HG03571 (cell line): ENCODE measurements around the gene NID1.
"Not testable (repeated sequence)": the region's sequence is repeated elsewhere in the genome, so short reads cannot be mapped to it uniquely, and the experiment has no call there.

Source experiments
- ATAC-seq: cut with Tn5 transposase; IDR thresholded peaks from one replicate; pipeline ENCODE4 v1.9.1; 2021; ENCODE audit not compliant: unreplicated experiment

The NID1 gene

GRCh38 chr1:236033336-236033735 is 31.6 kb downstream of the NID1 start:
- ATAC-seq, result no peak

- ATAC-seq, result no peak
Observed at GRCh38 chr1:236030534-236030933, 34.4 kb downstream of the NID1 start.

DNA sequence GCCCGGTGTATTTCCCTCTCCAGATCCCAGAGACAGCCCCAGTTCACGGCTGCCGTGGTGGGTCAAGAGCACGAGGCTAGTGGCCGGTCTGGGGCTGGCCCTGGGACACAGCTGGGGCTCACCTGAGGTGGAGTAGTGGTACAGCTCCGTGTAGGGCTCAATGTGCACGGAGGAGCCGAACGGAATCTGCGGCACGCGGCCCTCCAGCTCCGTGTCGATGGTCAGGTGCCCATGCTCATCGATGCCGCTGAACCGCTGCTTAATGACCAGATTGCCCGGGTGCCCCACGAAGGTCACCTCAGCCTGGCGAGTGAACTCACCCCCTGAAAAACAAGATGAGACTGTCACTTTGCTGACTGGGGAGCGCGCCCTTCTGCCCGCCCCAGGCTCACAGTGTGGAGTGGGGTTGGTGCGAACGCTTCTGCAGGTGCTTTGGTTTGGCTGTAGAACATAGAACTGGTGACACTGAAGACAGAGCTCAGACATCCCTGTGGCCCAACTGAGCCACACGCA is 35.4 kb downstream of the NID1 start:
- ATAC-seq, result no peak

GRCh38 chr1:236027104-236027503 is 37.8 kb downstream of the NID1 start:
- ATAC-seq, result no peak

DNA sequence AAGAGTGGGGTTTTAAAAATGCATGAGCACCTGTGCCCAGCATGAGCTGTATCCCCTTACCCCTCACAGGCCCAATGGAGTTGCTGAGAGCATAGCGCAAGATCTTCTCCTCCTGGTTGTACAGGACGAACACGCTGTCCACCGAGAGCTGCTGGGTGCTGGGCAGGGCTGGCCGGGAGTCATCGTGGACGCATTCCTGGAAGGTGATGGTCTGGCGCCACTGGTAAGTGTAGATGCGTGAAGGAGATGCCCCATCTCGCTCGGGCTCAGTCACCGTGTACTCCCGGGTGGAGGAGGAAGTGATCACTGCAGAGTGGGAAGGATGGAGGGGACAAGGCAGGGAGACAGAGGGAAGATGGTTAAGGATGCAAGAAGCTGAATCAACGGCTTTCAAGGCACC is 39.1 kb downstream of the NID1 start:
- no peak for ATAC-seq

GRCh38 chr1:236024641-236025040 is 40.2 kb downstream of the NID1 start:
- no peak for ATAC-seq

DNA sequence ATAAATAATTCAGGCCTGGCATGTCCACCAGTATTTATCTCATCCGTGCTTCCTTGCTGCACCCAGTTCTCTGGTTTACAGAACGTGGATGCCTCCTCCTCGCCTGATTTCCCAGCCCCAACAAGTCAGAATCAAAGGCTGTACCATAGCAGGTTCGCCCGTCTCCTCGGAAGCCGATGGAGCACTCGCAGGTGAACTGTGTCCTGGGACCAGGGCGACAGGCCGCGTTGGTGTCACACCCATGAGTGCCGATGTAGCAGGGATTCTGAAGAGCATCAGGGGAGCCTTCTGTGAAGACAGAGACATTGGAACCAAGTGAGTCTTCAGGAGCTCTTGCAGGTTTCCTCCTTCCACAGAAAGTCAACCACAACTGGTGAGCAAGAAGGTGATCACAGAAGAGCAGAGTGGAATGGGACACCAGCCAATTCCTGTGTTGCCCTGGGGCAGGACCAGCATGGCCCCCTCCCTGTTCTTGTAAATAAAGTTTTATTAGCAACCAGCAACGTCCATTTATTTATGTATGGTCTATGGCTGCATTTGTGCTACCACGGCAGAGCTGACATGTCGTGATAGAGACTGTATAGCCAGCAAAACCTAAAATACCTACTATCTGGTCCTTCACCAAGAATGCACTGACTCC is 40.8 kb downstream of the NID1 start:
- ATAC-seq, result no peak

DNA sequence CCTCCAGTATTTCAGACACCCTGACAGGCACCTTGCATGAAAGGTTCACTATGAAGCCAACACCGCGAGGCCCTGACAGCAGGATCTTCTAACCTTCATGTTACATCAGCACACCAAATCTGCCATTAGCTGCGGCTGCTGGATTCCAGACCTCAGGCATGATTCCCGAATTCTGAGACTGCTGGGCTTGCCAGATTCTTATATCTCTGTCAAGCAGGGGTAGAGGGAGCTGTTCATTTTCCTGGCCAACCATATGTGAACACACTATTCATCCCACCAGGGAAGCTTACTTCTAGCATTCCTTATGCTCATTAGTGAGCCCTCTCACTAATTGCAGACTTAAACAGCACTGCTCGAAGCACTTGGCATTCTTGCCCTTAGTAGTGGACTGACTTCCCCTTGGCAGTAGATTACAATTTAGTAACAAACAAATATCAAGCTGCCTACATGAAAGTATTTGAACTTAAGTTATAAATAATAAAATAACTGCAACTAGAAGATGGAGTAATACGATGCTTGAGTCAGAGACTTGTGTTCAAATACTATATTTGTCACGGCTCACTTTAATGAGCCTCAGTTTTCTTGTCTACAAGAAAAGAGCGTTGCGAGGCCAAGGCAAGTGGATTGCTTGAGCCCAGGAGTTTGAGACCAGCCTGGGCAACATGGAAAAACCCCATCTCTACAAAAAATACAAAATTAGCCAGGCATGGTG is 43.3 kb downstream of the NID1 start:
- ATAC-seq, result no peak

DNA sequence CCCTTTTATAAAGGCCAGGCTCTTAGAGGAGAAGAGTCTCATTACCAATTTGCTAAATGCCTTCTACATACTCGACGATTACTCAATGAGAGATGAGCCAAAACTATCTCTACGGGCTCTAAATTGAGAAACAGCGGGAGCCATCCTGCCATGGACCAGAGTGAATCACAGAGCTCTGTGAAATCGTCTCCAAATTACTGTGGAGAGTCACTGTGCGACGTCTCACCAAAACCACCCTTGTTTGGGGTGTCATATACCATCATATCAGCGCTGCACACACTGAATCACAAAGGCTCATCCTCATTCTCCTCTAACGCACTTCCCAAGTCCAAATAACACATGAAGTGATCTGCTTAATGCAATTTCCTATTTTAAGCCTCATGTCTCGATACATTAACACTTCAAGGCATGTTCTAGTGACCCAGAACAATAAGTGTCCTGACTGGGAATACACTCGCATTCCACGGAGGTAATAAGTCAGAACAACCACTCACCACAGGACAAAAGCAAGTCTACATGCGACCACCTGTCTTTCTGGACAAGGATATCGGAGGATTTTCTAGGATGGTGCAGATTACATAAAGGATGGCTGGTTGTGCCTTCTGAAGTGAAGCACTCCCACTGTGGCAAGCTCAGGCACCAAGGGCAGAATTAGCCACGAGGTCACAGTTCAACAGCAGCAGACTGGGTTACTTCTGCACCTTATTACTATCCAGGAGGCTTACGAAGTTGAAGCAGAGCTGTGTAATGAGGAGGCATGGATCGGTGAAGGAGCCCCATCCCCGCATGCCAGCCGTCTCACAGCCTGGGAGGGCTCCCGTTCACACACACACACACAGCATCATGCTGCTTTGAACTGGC is 44.3 kb downstream of the NID1 start:
- ATAC-seq, result no peak

- ATAC-seq, result no peak
Observed at GRCh38 chr1:236018885-236019453, 45.9 kb downstream of the NID1 start.

DNA sequence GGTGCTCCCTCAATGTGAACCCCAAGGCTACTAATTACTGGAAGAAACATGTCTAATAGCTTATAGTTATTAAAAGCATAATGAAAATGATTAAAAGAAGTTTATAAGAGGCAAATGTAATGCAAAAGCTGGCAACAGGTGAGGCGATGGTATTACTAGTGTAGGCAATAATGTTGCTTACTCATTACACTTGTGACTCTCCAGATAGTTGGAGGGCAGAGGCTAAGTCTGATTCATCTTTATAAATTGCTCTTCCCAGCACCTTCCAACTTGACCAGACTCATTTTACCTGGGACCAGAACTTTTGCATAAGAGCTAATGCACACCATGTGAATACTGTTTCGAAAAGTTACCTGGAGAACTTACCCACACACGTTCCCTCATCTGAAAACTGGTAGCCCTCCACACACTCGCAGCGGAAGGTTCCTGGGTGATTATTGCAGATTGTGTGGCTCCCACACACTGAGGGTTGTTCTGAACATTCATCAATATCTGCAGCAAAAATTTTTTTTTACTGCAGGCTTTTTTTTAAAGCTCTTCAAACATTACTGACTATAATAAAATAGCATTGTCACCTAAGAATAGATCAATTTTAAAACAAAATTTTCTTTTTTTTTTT is 48.0 kb downstream of the NID1 start:
- no peak for ATAC-seq

GRCh38 chr1:236016083-236016482 is 48.8 kb downstream of the NID1 start:
- ATAC-seq, result no peak

GRCh38 chr1:236015539-236015938 is 49.4 kb downstream of the NID1 start:
- ATAC-seq, result no peak

GRCh38 chr1:236013330-236013729 is 51.6 kb downstream of the NID1 start:
- no peak for ATAC-seq

DNA sequence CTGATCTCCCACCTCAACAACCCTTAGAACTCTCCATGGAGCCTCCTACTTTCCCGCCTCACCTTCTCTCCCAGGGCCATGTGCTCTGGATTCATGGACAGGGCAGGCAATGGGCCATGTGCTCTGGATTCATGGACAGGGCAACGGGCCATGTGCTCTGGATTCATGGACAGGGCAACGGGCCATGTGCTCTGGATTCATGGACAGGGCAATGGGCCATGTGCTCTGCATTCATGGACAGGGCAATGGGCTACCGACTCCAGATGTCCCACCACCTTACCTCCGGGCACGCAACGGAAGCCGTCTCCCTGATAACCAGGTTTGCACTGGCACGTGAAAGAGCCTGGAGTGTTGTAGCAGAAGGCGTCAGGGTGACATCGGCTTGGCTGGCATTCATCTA is 53.2 kb downstream of the NID1 start:
- no peak for ATAC-seq

DNA sequence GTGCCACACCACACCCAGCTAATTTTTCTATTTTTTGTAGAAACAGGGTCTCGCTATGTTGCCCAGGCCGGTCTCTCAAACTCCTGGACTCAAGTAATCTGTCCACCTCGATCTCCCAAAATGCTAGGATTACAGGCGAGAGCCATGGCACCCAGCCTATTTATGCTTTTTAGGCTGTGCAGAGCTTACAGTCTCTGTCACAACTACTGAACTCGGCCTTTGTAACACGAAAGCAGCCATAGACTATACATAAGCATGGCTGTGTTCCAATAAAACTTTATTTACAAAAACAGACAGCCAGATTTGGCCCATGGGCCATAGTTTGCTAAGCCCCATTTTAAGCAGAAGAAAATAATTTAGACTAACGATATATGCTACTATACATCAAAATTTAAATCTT is 54.4 kb downstream of the NID1 start:
- no peak for ATAC-seq

- ATAC-seq, result no peak
Observed at GRCh38 chr1:236009857-236010256, 55.0 kb downstream of the NID1 start.

- no peak for ATAC-seq
Observed at GRCh38 chr1:236009191-236009590, 55.7 kb downstream of the NID1 start.

- ATAC-seq, result no peak
Observed at GRCh38 chr1:236007781-236008180, 57.1 kb downstream of the NID1 start.

GRCh38 chr1:236003058-236003457 is 61.8 kb downstream of the NID1 start:
- ATAC-seq, result not testable (repeated sequence)

DNA sequence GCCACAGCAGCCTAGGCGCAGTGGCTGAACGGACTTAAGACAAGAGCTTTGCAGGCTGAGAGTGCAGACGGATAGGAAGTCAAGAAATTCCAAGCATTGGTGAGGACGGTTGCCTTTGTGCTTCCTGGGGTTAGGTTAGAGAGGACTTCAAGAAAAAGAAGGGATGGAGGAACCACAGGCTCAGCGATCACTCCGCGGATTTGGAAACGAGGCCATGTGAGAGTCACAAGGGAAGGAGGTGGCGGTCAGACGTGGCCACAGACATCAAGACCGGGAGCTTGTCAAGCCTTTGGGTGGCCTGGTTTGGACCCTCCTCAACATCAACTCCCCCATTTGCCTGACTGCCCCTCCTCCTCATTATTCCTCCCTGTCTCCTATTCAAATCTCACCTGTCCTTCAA is 62.3 kb downstream of the NID1 start:
- ATAC-seq, result no peak
